ENCODE results near the gene CSRNP3. TPM values are rescaled to one million over a fixed set of nuclear protein-coding genes. Genes with fewer than 3 reads are reported as not detected.

Gene CSRNP3
- total and polyA plus RNA-seq, 2 donors (not counting 3 experiments of a cell fraction or from before 2014, with no cell fraction given) = not detected

DNA sequence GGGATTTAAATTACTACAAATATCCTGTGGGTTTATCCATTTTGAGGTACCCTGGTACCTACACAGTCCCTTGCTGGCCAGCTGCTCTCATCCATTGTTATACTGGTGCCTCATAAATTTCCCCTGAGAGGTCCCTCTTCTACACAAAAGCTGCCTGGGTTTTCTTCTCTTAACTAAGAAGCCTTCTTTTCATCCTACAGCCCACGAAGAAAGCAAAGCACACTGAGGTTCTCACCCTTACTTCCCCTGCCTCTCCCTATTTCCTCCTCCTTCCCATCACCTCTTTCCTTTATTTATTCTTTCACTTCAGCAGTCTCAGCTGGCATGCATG lies 154.9 kb downstream of the CSRNP3 start:
- Histone ChIP-seq H3K9me3 (replicated peaks; ENCODE audit: control insufficient read depth, insufficient read depth, low read length) (no peaks in the 10 kb centered on the region), H3K9ac (replicated peaks; ENCODE audit: extremely low read depth, insufficient read depth, low read length) (no peak overlapping the region), H3K4me3 (replicated peaks in 1 of 3; ENCODE audit: insufficient read depth in 1 of 3, low read depth in 1 of 3, low read length in 3 of 3) (no peak overlapping the region), H3K27me3 (ENCODE audit: control insufficient read depth in 2 of 2, insufficient read depth in 2 of 2, low read length in 2 of 2) (peaks cover 2 to 4% of the 10 kb centered on the region in 2 experiments), H4K20me1 (replicated peaks; ENCODE audit: control insufficient read depth, extremely low read depth, insufficient read depth, low read length) (no peaks in the 10 kb centered on the region), H3K79me2 (ENCODE audit: control insufficient read depth, insufficient read depth, low read length) (no peaks in the 10 kb centered on the region), H3K4me2 (ENCODE audit: insufficient read depth, low read length) (no peak overlapping the region), H3K27ac (ENCODE audit: insufficient read depth, low read depth, low read length) (no peak overlapping the region), H3K4me1 (ENCODE audit: control insufficient read depth, extremely low read depth, insufficient read depth, low read length) (peaks cover 18% of the 10 kb centered on the region), H3K9me1 (replicated peaks; ENCODE audit: control insufficient read depth, extremely low read depth, insufficient read depth, low read length) (no peaks in the 10 kb centered on the region), H2AFZ (ENCODE audit: low read depth, low read length) (no peak overlapping the region), H3K36me3 (ENCODE audit: control insufficient read depth in 2 of 2, extremely low read depth in 1 of 2, insufficient read depth in 2 of 2, low read length in 2 of 2) (no peaks in the 10 kb centered on the region)
- FAIRE-seq = no peak
- DNase-seq (ENCODE audit: low read depth, low spot score) = no peak
- dilution Hi-C loops (cut with MboI; ENCODE audit: extremely low pct_ligation_motif_present, low sequenced_read_pairs) (no loop called here), intact Hi-C loops (cut with micrococcal nuclease) (loop anchor here (10.0 kb wide), 1 partner anchor 240 kb away; no protein-coding TSS in a partner anchor)
- TF ChIP-seq GATA2 (IDR thresholded peaks at IDR 0.05; ENCODE audit: insufficient read depth, insufficient read length, low read depth, low read length) (no peak), FOS (IDR thresholded peaks at IDR 0.05; ENCODE audit: borderline replicate concordance, insufficient read depth, low read length) (no peak), POLR2A (IDR thresholded peaks at IDR 0.05; ENCODE audit: low read depth, low read length) (no peak), JUN (IDR thresholded peaks at IDR 0.05; ENCODE audit: borderline replicate concordance, insufficient read depth, insufficient read length, low read depth) (no peak), EZH2 (IDR thresholded peaks at IDR 0.05; ENCODE audit: borderline replicate concordance, low read depth, low read length, severe bottlenecking) (no peak), POLR2AphosphoS5 (IDR thresholded peaks at IDR 0.05; ENCODE audit: insufficient read depth, low read depth, low read length) (no peak), MYC (IDR thresholded peaks at IDR 0.05; ENCODE audit: low read depth, low read length) (no peak)
- TF ChIP-seq, protein P1, sequence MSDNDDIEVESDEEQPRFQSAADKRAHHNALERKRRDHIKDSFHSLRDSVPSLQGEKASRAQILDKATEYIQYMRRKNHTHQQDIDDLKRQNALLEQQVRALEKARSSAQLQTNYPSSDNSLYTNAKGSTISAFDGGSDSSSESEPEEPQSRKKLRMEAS (IDR thresholded peaks at IDR 0.05; ENCODE audit: insufficient read depth, insufficient read length) = no peak
- TF ChIP-seq, protein P2, sequence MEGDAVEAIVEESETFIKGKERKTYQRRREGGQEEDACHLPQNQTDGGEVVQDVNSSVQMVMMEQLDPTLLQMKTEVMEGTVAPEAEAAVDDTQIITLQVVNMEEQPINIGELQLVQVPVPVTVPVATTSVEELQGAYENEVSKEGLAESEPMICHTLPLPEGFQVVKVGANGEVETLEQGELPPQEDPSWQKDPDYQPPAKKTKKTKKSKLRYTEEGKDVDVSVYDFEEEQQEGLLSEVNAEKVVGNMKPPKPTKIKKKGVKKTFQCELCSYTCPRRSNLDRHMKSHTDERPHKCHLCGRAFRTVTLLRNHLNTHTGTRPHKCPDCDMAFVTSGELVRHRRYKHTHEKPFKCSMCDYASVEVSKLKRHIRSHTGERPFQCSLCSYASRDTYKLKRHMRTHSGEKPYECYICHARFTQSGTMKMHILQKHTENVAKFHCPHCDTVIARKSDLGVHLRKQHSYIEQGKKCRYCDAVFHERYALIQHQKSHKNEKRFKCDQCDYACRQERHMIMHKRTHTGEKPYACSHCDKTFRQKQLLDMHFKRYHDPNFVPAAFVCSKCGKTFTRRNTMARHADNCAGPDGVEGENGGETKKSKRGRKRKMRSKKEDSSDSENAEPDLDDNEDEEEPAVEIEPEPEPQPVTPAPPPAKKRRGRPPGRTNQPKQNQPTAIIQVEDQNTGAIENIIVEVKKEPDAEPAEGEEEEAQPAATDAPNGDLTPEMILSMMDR (IDR thresholded peaks at IDR 0.05; ENCODE audit: extremely low read depth in 1 of 2, insufficient read depth in 1 of 2, low read depth in 1 of 2, low read length in 2 of 2) = no peak
- BruUV-seq (replicated peaks) = no TSS peak
- POLR2A ChIA-PET = no interaction called here
- CTCF ChIA-PET = no interaction called here
